Activated effector memory CD4-positive, alpha-beta T cell treated with Interleukin-2 at 50 U/mL for 16 hours (primary cell): ENCODE data around the gene SCARF2.

Experiments
- DNase-seq: peaks from one replicate; pipeline ENCODE4 v3.0.0-alpha.2; 2020

The SCARF2 gene

GRCh38 chr22:20439928-20440575 is 2.4 kb upstream of the SCARF2 start:
- DNase-seq: no peak

- DNase-seq: no peak
Observed at GRCh38 chr22:20439556-20439927, 1.9 kb upstream of the SCARF2 start.

GRCh38 chr22:20438678-20439492 is 1.3 kb upstream of the SCARF2 start:
- no peak for DNase-seq

DNA sequence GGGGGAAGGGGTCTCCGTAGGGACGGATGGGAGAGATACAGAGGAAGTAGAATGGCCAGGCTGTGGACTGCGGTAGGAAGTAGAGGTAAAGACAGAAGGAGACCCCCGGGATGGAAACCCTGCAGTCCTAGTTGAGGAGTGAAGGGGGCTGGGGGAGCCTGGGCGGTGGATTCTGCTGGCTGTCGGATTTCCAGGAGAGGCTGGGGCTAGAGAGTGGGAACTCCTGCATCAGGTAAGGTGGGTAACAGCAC is 727 bp upstream of the SCARF2 start:
- no peak for DNase-seq

DNA sequence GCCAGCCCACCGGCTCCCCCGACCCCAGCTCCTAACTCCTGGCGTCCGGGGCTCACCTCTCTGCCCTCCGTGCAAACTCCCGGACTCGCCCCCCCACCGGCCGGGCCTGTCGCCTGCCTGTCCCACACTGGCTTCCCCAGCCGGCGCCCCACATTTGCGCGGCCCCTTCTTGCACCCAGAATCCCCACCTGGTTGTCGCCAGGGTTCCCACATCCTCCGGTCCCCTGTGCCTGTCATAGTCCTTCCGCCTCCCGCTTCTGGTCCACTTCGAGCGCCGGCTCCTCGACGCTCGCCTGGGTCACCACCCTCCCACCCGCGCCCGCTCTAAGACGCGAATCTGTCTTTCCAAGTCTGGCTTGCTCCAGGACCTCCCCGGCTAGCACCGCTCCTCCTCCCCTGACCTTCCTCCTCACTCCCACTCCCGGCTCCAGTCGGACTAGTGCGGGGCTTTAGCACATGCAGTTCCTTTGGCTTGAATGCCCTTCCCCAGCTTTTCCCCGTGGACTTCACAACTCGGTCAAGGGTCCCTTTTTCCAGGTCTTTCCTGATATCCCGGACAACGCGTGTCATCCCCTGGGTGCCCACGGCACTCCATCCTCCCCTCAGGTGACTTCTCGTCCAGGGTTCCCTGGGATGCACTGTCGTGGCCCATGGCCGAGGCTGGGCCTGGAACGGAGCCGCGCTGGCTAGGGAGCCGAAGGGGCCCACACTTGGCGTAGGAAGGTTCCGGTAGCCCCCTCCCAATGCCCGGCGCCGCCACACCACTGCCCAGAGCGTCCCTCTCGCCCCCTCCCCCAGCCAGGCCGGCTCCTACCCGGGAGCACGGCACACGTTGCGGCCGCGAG is 635 bp downstream of the SCARF2 start:
- DNase-seq: no peak

DNA sequence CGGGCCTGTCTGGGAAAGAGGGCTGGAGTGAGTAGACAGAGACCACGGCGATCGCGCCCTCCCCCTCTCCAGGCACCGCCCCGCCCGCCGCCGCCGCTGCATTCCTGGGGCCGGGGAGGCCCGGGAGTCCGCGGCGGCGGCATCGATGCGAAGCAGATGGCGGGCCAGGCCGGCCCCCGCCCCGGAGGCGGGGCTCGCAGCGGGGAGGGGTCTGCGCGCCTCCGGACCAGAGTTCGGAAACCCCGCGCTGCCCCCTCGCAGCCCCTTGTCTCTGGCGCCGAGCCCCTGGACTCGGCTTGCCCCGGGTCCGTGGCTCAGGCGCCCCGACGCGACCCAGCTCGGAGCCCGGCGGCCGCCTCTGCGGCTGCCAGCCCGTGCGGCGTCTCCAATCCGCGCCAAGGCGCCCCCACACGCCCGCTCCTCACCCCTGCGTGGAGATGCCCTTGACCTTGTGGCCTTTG is 1.3 kb downstream of the SCARF2 start:
- no peak for DNase-seq

GRCh38 chr22:20435436-20436306 is 2.0 kb downstream of the SCARF2 start:
- DNase-seq: no peak

GRCh38 chr22:20434773-20435172 is 2.9 kb downstream of the SCARF2 start:
- no peak for DNase-seq

DNA sequence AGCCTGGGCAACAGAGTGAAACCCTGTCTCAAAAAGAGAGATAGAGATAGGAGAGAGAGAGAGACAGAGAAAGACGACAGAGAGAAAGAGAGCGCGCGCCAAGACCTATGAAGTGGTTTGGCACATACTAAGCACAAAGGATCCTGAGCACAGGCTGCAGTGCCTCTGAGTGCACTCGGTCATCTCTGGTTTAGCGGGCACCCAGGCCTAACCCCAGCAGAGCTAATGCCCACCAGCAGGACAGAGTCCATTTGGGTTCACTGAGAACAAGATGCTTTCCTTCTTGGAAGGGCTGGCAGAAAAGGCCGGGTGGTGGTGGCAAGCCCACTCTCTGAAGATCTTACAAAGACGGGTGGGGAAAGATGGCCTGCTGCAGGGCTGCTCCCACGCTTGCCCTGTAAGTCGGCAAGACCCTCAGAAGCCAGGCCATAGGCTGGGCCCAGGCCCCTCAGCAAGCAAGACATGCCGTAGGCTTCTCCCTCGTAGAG is 3.3 kb downstream of the SCARF2 start:
- no peak for DNase-seq

- no peak for DNase-seq
Observed at GRCh38 chr22:20433686-20434241, 3.9 kb downstream of the SCARF2 start.

- DNase-seq: no peak
Observed at GRCh38 chr22:20433191-20433590, 4.4 kb downstream of the SCARF2 start.

GRCh38 chr22:20432244-20432686 is 5.4 kb downstream of the SCARF2 start:
- DNase-seq: no peak

GRCh38 chr22:20431511-20432192 is 6.0 kb downstream of the SCARF2 start:
- no peak for DNase-seq

DNA sequence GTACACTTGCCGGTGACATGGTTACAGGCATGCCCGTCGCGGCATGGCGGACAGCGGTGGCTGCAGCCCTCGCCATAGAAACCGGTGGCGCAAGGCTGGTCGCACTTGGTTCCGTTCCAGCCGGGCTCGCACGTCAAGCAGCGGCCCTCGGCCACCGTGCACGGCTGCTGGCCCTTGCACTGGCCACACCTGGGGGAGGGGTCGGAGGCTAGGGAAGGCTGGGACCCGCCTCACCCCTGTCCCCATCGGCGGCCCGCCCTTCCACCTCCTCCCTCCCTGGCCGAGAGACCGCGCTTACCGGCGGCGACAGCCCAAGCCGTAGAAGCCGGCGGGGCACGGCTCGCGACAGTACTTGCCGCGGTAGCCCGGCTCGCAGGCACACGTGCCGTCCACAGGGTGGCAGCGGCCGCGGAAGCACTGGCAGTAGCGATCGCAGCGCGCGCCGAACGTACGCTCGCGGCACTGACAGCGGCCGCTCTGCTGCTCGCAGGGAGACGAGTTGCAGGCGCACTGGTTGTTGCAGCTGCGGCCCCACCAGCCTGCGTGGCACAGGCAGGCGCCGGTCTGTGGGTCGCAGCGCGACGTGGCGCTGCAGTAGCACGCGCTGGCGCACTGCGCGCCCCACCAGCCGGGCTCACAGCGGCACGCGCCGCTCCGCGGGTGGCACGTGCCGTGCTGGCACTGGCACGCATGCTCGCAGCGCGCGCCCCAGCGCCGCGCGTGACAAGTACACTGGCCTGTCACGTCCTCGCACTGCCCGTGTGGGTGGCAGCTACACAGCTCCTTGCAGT is 6.7 kb downstream of the SCARF2 start:
- peak; percentile 53 for DNase-seq

- DNase-seq: no peak
Observed at GRCh38 chr22:20430101-20430719, 7.4 kb downstream of the SCARF2 start.

DNA sequence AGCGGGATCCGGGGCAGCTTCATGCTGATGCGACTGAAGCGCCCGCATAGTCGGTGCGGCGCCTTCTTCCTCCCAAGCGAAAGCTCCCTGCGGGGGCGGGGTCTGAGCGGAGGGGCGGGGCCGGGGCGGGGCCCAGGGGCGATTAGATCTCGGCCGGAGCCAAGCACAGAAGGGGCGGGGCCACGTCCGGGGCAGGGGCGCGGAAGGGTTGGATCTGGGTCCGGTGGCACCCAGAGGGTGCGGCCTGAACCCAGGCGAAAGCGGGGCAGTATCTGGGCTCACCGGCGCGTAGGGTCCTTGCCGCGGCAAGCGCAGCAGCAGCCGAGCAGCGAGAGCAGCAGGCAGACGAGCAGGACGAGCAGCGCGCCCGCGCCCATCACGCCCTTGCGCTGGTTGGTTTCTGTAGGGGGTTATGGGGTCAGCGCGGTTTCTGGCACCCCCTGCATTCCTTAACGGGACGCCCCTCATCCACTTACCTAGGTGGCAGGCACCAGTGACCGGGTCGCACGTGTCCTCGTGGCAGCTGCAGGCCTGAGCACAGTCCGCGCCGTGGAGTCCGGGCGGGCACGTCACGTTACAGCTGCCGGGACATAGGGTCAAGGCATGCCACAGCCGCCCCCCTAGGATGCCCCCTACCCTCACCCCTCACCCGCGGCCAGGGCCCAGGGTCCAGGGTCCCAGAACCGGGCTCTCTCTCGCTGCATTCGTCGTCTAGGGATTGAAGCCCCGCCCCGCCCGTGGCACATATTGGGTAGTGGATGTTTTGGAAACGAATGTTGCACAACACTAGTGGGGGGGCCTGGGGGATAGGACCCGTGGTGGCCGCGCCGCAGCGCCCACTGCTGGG is 8.1 kb downstream of the SCARF2 start:
- DNase-seq: peak; percentile 74

GRCh38 chr22:20428496-20429253 is 8.9 kb downstream of the SCARF2 start:
- no peak for DNase-seq

DNA sequence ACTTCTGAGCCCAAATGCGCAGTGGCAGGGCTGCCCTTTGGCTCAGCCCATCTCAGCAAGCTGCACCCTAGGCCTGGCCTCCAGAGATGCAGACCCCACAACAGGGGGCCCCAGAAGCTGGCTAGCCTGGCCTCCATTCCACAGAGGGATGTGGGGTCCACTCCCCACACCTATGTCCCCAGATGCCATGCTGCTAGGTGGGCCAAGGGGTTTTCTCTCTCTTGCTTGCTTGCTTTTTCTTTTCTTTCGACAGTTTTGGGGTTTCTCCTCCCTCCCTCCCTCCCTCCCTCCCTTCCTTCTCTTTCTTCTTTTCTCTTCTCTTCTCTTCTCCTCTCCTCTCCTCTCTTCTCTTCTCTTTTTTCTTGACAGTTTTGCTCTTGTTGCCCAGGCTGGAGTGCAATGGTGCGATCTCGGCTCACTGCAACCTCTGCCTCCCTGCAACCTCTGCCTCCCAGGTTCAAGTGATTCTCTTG is 9.6 kb downstream of the SCARF2 start:
- DNase-seq: no peak
